NOMO-1 treated with DMSO at 0.1 percent for 48 hours (cell line): Measurements from ENCODE around the gene TACC3.
A peak's percentile ranks its signal among the peaks of the same experiment; 100 is the strongest.

Experiments
- DNase-seq: peaks from one replicate; lab custom pipeline; 2025; ENCODE audit not compliant: unreplicated experiment; lab: John Stamatoyannopoulos, UW

TACC3 gene

GRCh38 chr4:1701671-1702070 lies 19.6 kb upstream of the TACC3 start:
- DNase-seq: peak; percentile 37

- DNase-seq: no peak
Measured at GRCh38 chr4:1703867-1704266, 17.5 kb upstream of the TACC3 start.

- no peak for DNase-seq
Measured at GRCh38 chr4:1705732-1706131, 15.6 kb upstream of the TACC3 start.

- no peak for DNase-seq
Measured at GRCh38 chr4:1706358-1706757, 15.0 kb upstream of the TACC3 start.

GRCh38 chr4:1708581-1708980 lies 12.7 kb upstream of the TACC3 start:
- no peak for DNase-seq

GRCh38 chr4:1711055-1711570 lies 10.2 kb upstream of the TACC3 start:
- no peak for DNase-seq

GRCh38 chr4:1711571-1712215 lies 9.6 kb upstream of the TACC3 start:
- no peak for DNase-seq

GRCh38 chr4:1712216-1713002 lies 8.9 kb upstream of the TACC3 start, which contains the start of gene SLBP:
Gene SLBP, minus strand, starts transcription at chr4:1712319. Its CDS starts 131 bp downstream, at chr4:1712188.
- DNase-seq: peak; percentile 96

GRCh38 chr4:1713003-1713851 lies 8.1 kb upstream of the TACC3 start:
- no peak for DNase-seq

- DNase-seq: no peak
Measured at GRCh38 chr4:1714303-1715001, 6.9 kb upstream of the TACC3 start.

GRCh38 chr4:1715002-1715758 lies 6.1 kb upstream of the TACC3 start:
- DNase-seq: peak; percentile 33

- DNase-seq: no peak
Measured at GRCh38 chr4:1716065-1716945, 5.0 kb upstream of the TACC3 start.

- no peak for DNase-seq
Measured at GRCh38 chr4:1717129-1718094, 3.9 kb upstream of the TACC3 start.

- no peak for DNase-seq
Measured at GRCh38 chr4:1718095-1718850, 3.0 kb upstream of the TACC3 start.

- peak; percentile 22 for DNase-seq
Measured at GRCh38 chr4:1720163-1720983, 948 bp upstream of the TACC3 start.
